GM12892 (cell line): ENCODE results near the gene CD99L2.

ENCODE experiments used
- POLR2A ChIP-seq: IDR thresholded peaks from 2 replicates; pipeline ENCODE4 v1.6.1; 2011; ENCODE audit warnings: low read depth, low read length, control low read depth
- POLR2AphosphoS5 ChIP-seq: IDR thresholded peaks from 2 replicates; pipeline ENCODE4 v1.6.1; 2011; ENCODE audit warnings: low read depth, low read length, control low read depth
- TAF1 ChIP-seq: IDR thresholded peaks from 2 replicates; pipeline ENCODE4 v1.6.1; 2011; ENCODE audit warnings: low read depth, mild to moderate bottlenecking, control low read depth, low read length, borderline replicate concordance

DNA sequence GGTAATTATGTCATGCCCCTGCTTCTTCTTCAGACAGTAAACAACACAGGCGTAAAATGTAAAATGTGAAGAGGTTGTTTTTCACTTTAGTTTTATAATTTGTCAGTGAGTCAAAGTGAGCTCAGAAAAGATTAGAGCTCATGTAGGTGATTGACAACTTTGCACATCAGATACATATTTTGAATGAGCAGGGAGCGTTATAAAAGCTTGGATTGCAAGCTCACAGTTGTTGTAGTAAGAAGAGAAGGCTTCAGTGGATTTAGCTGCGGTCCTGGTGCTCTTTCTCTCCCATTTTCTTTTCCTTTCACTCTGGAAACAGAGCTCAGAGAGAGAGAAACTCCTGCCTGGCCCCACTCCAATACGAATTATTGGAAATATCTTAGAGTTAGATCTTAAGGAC lies 178.8 kb downstream of the CD99L2 start:
- TF ChIP-seq POLR2A (no peak), POLR2AphosphoS5 (no peak), TAF1 (no peak)
